ENCODE data around the gene SRA1.

The SRA1 gene

GRCh38 chr5:140549237-140550144 is 7.8 kb downstream of the SRA1 start:
- TF ChIP-seq GATA3 (IDR thresholded peaks at IDR 0.05; ENCODE audit: low read depth, low read length), result no peak
- no peak for TF ChIP-seq GATA2 (IDR thresholded peaks at IDR 0.05; ENCODE audit: low read depth, low read length)

- TF ChIP-seq GATA3 (IDR thresholded peaks at IDR 0.05; ENCODE audit: low read depth, low read length), result no peak
- TF ChIP-seq GATA2 (IDR thresholded peaks at IDR 0.05; ENCODE audit: low read depth, low read length), result no peak
Observed at GRCh38 chr5:140548791-140549190, 8.5 kb downstream of the SRA1 start.

GRCh38 chr5:140548300-140548688 is 9.0 kb downstream of the SRA1 start:
- TF ChIP-seq GATA3 (IDR thresholded peaks at IDR 0.05; ENCODE audit: low read depth, low read length) (no peak), GATA2 (IDR thresholded peaks at IDR 0.05; ENCODE audit: low read depth, low read length) (no peak)

GRCh38 chr5:140547508-140548299 is 9.6 kb downstream of the SRA1 start, which contains the start of gene EIF4EBP3:
TSS of gene EIF4EBP3 (plus strand) at chr5:140547662. CDS start at chr5:140547738, 76 bp downstream.
- TF ChIP-seq GATA2 (IDR thresholded peaks at IDR 0.05; ENCODE audit: low read depth, low read length), result no peak

- TF ChIP-seq GATA3 (IDR thresholded peaks at IDR 0.05; ENCODE audit: low read depth, low read length) (no peak), GATA2 (IDR thresholded peaks at IDR 0.05; ENCODE audit: low read depth, low read length) (no peak)
Observed at GRCh38 chr5:140546851-140547507, 10.3 kb downstream of the SRA1 start.

- TF ChIP-seq GATA3 (IDR thresholded peaks at IDR 0.05; ENCODE audit: low read depth, low read length) (no peak), GATA2 (IDR thresholded peaks at IDR 0.05; ENCODE audit: low read depth, low read length) (no peak)
Observed at GRCh38 chr5:140545606-140546005, 11.7 kb downstream of the SRA1 start.

- no peak for TF ChIP-seq GATA2 (IDR thresholded peaks at IDR 0.05; ENCODE audit: low read depth, low read length)
- no peak for TF ChIP-seq GATA3 (IDR thresholded peaks at IDR 0.05; ENCODE audit: low read depth, low read length)
Observed at GRCh38 chr5:140544986-140545385, 12.3 kb downstream of the SRA1 start.

- no peak for TF ChIP-seq GATA2 (IDR thresholded peaks at IDR 0.05; ENCODE audit: low read depth, low read length)
- no peak for TF ChIP-seq GATA3 (IDR thresholded peaks at IDR 0.05; ENCODE audit: low read depth, low read length)
Observed at GRCh38 chr5:140542972-140543371, 14.3 kb downstream of the SRA1 start.

- TF ChIP-seq GATA2 (IDR thresholded peaks at IDR 0.05; ENCODE audit: low read depth, low read length), result no peak
- no peak for TF ChIP-seq GATA3 (IDR thresholded peaks at IDR 0.05; ENCODE audit: low read depth, low read length)
Observed at GRCh38 chr5:140540227-140540626, 17.0 kb downstream of the SRA1 start.

- TF ChIP-seq GATA2 (IDR thresholded peaks at IDR 0.05; ENCODE audit: low read depth, low read length) (no peak), GATA3 (IDR thresholded peaks at IDR 0.05; ENCODE audit: low read depth, low read length) (no peak)
Observed at GRCh38 chr5:140524003-140524402, 33.3 kb downstream of the SRA1 start.

GRCh38 chr5:140513124-140513523 is 44.1 kb downstream of the SRA1 start:
- TF ChIP-seq GATA2 (IDR thresholded peaks at IDR 0.05; ENCODE audit: low read depth, low read length) (no peak), GATA3 (IDR thresholded peaks at IDR 0.05; ENCODE audit: low read depth, low read length) (no peak)

- TF ChIP-seq GATA2 (IDR thresholded peaks at IDR 0.05; ENCODE audit: low read depth, low read length) (no peak), GATA3 (IDR thresholded peaks at IDR 0.05; ENCODE audit: low read depth, low read length) (no peak)
Observed at GRCh38 chr5:140509898-140510297, 47.4 kb downstream of the SRA1 start.

- TF ChIP-seq GATA3 (IDR thresholded peaks at IDR 0.05; ENCODE audit: low read depth, low read length) (no peak), GATA2 (IDR thresholded peaks at IDR 0.05; ENCODE audit: low read depth, low read length) (no peak)
Observed at GRCh38 chr5:140502834-140503233, 54.4 kb downstream of the SRA1 start.
